ENCODE measurements around the gene CYB561.
A peak's percentile ranks its signal among the peaks of the same experiment; 100 is the strongest.

The CYB561 gene

GRCh38 chr17:63434951-63435571 is 11.0 kb downstream of the CYB561 start:
- peak; percentile 42 for DNase-seq (ENCODE audit: low spot score)

GRCh38 chr17:63433746-63434591 is 12.1 kb downstream of the CYB561 start:
- DNase-seq (ENCODE audit: low spot score) = no peak

DNA sequence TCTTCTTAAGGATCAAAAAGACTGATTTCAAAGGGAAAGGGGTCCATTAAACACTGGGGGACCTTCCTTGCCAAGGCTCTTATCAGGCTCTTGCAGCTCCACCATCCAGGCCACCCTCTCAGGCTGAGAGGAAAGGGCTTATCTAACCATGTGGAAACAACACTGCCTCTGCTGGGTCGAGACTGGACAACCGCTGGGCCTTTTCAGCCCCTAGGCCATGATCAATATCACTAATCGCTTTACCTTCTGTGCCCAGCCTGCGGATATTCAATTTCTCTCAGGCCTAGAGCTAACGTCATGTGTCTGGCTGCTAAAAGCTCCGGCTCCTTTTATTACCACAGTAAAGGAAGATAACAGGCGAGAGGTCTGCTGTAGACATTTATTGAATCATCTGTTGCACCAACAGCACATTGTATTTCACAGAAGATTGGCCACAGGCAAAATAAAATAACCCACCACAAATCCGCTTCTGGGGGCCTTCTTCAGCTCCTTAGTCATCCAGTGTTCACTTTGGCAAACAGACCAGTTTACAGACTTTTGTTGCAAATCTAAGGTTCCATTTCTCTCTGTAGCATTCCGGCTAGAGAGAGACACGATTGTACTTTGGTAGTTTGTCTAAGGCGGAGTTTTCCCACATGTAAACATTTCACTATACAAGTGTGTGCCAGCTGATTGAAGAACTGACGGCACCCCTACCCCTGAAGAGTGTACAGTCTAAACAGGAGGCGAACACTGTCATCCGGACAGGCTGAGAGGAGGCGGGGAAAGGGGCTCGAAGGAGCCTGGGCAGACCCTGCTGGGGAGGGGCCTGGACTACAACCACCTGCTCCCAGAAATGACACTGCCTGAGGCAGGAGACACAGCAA is 13.9 kb downstream of the CYB561 start:
- DNase-seq (ENCODE audit: low spot score) = no peak

- DNase-seq (ENCODE audit: low spot score) = no peak
These were observed 14.5 kb downstream of the CYB561 start for GRCh38 chr17:63431618-63431938.

GRCh38 chr17:63430223-63430622 is 15.9 kb downstream of the CYB561 start:
- no peak for DNase-seq (ENCODE audit: low spot score)

DNA sequence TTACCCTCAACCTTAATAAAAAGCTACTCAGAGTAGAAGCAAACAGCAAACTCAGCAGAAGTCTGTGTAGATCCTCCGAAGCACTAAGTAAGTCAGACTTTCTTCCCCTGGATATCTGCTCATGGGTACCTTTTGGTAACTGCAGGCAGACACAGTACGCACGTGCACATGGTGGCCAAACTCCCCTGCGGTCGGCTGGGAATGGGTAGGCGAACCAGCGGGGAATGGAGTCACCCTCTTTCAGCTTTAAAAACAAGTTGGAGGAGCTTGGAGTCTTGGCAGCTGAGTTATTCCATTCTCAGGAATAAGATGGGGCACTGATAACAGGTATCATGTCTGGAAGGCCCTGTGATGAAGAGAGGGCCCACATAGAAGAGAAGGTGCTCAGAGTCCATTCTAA is 16.3 kb downstream of the CYB561 start:
- DNase-seq (ENCODE audit: low spot score) = no peak

GRCh38 chr17:63426917-63427308 is 19.2 kb downstream of the CYB561 start:
- no peak for DNase-seq (ENCODE audit: low spot score)

DNA sequence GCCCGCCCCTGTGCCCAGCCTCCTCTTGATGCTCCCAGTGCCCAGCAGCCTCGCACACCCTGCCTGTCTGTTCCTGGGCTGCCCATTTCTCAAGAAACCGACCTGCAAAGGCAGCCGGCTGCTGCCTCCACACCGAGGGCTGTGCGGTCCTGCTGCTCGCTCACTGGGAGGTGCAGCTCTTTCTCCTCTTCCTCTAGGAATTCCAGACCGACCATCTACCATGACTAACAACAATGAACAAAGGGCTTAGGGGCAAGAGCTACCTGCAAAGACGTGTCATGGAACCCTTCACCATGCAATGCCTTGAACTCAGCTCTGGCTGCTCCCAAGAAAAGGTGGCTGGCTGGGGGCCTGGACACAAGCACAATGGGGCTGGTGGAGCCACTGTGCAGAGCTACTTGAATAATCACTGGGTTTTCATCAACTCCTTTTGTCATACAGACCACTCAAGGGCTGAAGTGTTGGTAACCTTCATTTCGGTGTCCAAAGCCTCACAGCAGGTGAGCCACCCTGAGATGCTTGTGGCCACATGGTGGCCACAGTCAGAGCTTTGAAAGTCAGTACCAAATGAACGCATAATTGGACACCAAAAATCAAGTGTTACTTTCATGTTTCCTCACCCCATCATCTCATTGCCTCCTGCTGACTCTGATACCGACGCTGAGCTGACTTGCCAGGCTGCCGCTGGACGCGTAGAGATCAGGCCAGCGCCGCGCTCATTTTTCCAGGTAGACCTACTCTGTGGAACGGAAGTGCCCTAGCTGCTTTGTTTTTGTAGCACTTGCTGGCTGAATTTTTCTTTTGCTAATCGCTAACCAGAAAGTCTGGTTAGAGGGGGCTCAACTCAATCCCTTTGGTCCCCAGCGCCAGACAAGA is 19.8 kb downstream of the CYB561 start:
- DNase-seq (ENCODE audit: low spot score) = no peak

DNA sequence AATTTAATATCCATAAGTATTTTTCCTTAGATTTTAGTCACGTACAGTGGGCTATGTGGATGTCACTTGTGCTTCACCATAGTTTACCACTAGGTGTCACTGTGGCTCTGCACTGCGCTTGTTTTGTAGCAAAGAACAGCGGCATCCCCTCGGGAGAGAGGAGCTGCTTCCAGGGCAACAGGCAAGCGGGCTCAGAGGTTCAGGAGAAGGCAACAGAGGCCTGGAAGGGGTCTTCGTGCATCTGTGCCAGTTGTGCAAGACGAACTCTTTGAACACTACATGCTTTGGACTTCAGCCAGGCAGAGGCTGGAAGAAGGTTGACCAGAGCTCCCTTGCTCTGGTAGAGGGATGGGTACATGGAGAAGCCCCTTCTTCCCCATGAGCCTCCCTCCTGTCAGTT is 20.6 kb downstream of the CYB561 start:
- peak; percentile 72 for DNase-seq (ENCODE audit: low spot score)

DNA sequence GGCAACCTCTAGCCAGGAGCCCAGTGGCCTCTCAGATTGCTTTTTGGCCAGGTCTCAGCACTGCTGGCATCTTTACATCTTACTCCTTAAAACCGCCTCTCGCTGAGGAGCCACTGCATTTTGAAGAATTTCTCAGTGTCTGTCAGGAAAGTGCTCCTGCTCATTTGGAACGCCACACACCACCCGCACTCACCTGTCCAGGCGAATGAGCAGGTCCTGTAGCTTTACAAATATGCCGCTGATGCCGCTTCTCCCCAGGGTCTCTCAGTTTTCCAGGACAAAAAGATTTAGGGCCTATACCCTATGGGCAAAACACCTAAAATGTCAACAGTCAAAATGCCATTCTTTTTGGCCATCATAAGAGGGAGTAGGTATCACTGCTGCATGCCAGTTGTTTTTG is 22.1 kb downstream of the CYB561 start:
- DNase-seq (ENCODE audit: low spot score) = no peak

- DNase-seq (ENCODE audit: low spot score) = no peak
These were observed 22.7 kb downstream of the CYB561 start for GRCh38 chr17:63423251-63423950.

DNA sequence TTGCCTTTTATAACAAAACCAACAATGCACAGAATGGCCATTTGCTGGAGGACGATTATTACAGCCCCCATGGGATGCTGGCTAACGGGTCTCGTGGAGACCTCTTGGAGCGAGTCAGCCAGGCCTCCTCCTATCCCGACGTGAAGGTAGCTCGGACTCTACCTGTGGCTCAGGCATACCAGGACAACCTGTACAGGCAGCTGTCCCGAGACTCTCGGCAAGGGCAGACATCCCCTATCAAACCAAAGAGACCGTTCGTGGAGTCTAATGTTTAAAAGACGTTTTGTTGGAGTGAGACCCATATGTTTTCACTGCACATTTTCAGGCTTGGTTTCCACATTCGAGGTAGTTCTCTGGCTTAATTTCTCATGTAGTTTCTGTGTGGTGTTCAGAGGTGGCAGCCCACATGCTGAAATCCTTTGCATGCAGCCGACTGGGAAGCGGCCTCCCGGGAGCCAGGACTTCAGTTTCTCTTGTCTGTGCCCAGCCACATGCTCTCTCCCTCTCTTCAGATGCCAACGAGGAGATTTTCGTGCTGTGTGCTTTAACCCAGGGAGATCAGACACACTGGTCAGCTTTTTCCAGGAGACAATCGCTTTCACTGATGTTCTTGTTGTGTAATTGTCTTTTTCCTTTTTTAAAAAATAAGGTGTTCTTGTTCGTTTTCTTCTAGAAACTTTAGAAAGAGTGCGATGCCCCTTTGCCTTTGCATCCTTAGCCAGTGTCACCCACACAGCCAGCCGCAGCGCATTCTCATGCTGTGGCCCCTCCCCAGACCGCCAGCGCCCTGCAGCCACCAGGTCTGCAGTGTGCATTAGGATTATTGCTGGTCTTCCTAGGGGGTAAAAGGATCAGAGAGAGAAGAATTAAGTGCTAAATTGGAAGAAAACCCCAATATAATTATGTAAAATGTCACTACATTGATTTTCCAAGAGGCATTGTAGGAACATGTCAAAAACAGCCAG is 24.1 kb downstream of the CYB561 start:
- DNase-seq (ENCODE audit: low spot score) = no peak

DNA sequence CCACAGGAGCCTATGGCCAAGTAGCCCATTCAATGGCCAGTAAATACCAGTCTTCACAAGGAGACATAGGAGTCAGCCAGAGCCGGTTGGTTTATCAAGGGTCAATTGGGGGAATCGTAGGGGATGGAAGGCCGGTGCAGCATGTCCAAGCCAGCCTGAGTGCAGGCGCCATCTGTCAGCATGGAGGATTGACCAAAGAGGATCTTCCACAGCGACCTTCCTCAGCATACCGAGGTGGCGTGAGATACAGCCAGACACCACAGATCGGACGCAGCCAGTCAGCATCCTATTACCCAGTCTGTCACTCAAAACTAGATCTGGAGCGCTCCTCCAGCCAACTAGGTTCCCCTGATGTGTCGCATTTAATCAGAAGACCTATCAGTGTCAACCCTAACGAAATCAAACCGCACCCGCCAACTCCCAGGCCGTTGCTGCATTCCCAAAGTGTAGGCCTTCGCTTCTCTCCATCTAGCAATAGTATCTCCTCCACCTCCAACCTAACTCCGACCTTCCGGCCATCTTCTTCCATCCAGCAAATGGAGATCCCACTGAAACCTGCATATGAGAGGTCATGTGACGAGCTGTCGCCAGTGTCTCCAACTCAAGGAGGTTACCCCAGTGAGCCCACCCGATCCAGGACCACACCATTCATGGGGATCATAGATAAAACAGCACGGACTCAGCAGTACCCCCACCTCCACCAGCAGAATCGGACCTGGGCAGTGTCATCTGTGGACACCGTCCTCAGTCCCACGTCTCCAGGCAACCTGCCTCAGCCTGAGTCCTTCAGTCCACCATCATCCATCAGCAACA is 25.0 kb downstream of the CYB561 start:
- DNase-seq (ENCODE audit: low spot score) = no peak

DNA sequence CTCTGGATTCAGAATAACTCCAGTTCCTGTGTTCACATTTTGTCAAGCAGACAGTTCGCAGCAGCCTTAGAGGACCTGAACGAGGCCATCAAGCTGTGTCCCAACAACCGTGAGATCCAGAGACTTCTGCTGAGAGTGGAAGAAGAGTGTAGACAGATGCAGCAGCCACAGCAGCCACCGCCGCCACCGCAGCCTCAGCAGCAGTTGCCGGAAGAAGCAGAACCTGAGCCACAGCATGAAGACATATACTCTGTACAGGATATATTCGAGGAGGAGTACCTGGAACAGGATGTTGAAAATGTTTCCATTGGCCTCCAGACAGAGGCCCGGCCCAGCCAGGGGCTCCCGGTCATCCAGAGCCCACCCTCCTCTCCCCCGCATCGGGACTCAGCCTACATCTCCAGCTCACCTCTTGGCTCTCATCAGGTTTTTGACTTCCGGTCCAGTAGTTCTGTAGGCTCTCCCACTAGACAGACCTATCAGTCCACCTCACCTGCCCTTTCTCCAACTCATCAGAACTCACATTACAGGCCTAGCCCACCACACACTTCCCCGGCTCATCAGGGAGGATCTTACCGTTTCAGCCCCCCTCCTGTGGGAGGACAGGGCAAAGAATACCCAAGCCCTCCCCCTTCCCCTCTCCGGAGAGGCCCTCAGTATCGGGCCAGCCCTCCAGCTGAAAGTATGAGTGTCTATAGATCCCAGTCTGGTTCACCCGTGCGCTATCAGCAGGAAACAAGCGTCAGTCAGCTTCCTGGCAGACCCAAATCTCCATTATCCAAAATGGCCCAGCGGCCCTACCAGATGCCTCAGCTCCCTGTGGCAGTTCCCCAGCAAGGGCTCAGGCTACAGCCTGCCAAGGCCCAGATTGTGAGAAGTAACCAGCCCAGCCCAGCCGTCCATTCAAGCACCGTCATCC is 25.9 kb downstream of the CYB561 start:
- peak; percentile 51 for DNase-seq (ENCODE audit: low spot score)

GRCh38 chr17:63419398-63419797 is 26.7 kb downstream of the CYB561 start:
- DNase-seq (ENCODE audit: low spot score) = no peak

- DNase-seq (ENCODE audit: low spot score) = no peak
These were observed 27.6 kb downstream of the CYB561 start for GRCh38 chr17:63418540-63418939.

DNA sequence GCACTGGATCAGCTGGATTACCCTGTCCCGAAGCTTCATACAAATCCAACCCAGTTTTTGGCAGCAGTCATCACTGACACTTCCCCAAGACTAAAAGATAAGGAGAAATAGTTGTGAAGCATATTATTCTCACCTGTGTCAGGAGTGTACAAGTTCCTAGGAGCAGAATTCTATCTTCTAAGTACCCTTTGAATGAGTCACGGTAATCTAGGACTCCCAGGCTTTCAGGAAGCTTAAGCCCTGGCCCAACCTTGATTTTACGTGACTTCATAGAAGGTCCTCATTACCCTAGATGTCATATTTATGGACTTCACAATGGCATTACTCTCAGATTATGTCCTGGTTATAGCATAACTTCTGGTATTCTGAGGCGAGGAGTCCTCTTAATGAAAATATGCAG is 31.9 kb downstream of the CYB561 start:
- DNase-seq (ENCODE audit: low spot score) = no peak

- no peak for DNase-seq (ENCODE audit: low spot score)
These were observed 33.0 kb downstream of the CYB561 start for GRCh38 chr17:63413128-63413527.
